Testis (tissue), 3 donors: ENCODE data around the gene ANXA6. TPM values are rescaled to one million over a fixed set of nuclear protein-coding genes. Genes with fewer than 3 reads are reported as not detected.
"Not testable (repeated sequence)": the region's sequence is repeated elsewhere in the genome, so short reads cannot be mapped to it uniquely, and the experiment has no call there.

ENCODE experiments used
- DNase-seq: peaks from one replicate; pipeline ENCODE4 v3.0.0-alpha.2; 2019
- H3K27ac ChIP-seq, 2 donors: fragments of 200-600 bp; sonication (generic); one replicate each; pipeline ENCODE4 v1.5.1; 2019
- H3K27me3 ChIP-seq: fragments of 200-600 bp; sonication (generic); one replicate; pipeline ENCODE4 v1.5.1; 2019
- H3K36me3 ChIP-seq: fragments of 200-600 bp; sonication (generic); one replicate; pipeline ENCODE4 v1.5.1; 2017; ENCODE audit warnings: low read depth; ENCODE audit errors: missing control alignments
- H3K4me1 ChIP-seq: fragments of 200-600 bp; sonication (generic); one replicate; pipeline ENCODE4 v1.5.1; 2019
- H3K4me3 ChIP-seq, 2 donors: fragments of 200-600 bp; sonication (generic); one replicate each; pipeline ENCODE4 v1.5.1; 2017 to 2019
- H3K9me3 ChIP-seq: fragments of 200-600 bp; sonication (generic); one replicate; pipeline ENCODE4 v1.5.1; 2017
- POLR2A ChIP-seq: fragments of 450-650 bp; IDR thresholded peaks from one replicate; pipeline ENCODE4 v1.6.1; 2017; ENCODE audit warnings: antibody characterized with exemption, mild to moderate bottlenecking, moderate library complexity
- WGBS, 2 donors: methylation state at CpG; one replicate each; pipeline ENCODE4 v1.1.5; 2018; 5-methylcytosine and 5-hydroxymethylcytosine counted together
- intact Hi-C: fragments of 100-400 bp; cut with DNase I; formaldehyde crosslinking; loops from one replicate; pipeline ENCODE4 v1.15.1; 2023; ENCODE audit warnings: low total_unique reads
- polyA plus RNA-seq: library from polyadenylated mRNA; stranded (reverse); fragments of 350-450 nt; fragmentation: Illumina TruSeq; extraction: RNeasy Lipid Tissue Mini Kit (QIAGEN cat#74804); gene quantifications from one replicate; pipeline ENCODE4 v1.2.3, GENCODE V29; 2014; ENCODE audit warnings: low read depth, low replicate concordance; ENCODE audit not compliant: insufficient read depth
- total RNA-seq, 2 donors: library from RNA; depleted of rRNA; stranded (reverse); fragments of >200 nt; gene quantifications; one replicate each; pipeline ENCODE4 v1.2.3, GENCODE V29; 2016
- TF ChIP-seq, protein P1 (sequence below), 3 experiments: fragments of 450-650 bp in 2 of 3; fragments of 200-600 bp in 1 of 3; sonication (generic) in 1 of 3; IDR thresholded peaks; one replicate each; pipeline ENCODE4 v1.5.1; 2016 to 2019; ENCODE audit warnings: antibody characterized with exemption in 3 of 3, mild to moderate bottlenecking in 2 of 3, moderate library complexity in 1 of 3

The ANXA6 gene
- total and polyA plus RNA-seq, 3 donors from 2014 or later: 116 to 180 (median 152) TPM

DNA sequence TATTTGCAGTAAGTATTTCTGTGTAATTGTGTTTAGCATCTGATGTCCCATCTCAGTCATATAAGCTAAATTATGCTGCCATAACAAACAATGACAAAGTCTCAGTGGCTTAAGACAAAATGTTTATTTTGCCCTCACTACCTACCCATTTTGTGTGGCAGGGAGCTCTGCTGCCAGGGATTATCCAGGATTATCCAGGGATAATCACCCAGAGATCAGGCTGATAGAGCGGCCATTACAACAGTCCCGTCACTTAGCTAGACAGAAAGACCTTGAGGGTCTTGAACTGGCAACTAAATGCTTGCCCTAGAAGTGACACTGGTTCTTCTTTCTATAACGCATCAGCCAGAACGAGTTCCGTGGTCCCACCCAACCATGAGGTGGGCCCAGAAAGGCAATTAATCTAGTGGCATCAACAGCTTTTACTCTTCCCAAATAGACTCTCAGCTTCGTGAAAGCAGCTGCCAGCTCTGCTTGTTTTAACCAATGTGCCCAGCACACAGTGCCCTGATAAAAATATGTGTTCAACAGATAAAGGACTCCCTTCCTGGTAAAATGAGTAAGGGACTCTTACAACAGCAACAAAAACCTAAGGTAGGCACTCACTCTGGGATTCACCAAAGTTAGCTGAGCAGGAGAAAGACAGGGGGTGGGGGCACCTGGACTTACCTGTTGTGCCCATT is 43.5 kb upstream of the ANXA6 start:
- WGBS, 2 donors: 82 to 90% methylated on average over 6 of the region's 6 CpGs
- no peaks in the 10 kb centered on the region for H3K36me3 ChIP-seq
- no peaks in the 10 kb centered on the region for H3K9me3 ChIP-seq
- TF ChIP-seq, protein P1, sequence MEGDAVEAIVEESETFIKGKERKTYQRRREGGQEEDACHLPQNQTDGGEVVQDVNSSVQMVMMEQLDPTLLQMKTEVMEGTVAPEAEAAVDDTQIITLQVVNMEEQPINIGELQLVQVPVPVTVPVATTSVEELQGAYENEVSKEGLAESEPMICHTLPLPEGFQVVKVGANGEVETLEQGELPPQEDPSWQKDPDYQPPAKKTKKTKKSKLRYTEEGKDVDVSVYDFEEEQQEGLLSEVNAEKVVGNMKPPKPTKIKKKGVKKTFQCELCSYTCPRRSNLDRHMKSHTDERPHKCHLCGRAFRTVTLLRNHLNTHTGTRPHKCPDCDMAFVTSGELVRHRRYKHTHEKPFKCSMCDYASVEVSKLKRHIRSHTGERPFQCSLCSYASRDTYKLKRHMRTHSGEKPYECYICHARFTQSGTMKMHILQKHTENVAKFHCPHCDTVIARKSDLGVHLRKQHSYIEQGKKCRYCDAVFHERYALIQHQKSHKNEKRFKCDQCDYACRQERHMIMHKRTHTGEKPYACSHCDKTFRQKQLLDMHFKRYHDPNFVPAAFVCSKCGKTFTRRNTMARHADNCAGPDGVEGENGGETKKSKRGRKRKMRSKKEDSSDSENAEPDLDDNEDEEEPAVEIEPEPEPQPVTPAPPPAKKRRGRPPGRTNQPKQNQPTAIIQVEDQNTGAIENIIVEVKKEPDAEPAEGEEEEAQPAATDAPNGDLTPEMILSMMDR (IDR thresholded peaks at IDR 0.05): no peak
- TF ChIP-seq POLR2A: no peak
- DNase-seq: no peak
- no peak overlapping the region for H3K27ac ChIP-seq
- peaks cover 9% of the 10 kb centered on the region for H3K4me1 ChIP-seq
- no peak overlapping the region for H3K4me3 ChIP-seq
- no peaks in the 10 kb centered on the region for H3K27me3 ChIP-seq
- intact Hi-C loops: no loop called here

DNA sequence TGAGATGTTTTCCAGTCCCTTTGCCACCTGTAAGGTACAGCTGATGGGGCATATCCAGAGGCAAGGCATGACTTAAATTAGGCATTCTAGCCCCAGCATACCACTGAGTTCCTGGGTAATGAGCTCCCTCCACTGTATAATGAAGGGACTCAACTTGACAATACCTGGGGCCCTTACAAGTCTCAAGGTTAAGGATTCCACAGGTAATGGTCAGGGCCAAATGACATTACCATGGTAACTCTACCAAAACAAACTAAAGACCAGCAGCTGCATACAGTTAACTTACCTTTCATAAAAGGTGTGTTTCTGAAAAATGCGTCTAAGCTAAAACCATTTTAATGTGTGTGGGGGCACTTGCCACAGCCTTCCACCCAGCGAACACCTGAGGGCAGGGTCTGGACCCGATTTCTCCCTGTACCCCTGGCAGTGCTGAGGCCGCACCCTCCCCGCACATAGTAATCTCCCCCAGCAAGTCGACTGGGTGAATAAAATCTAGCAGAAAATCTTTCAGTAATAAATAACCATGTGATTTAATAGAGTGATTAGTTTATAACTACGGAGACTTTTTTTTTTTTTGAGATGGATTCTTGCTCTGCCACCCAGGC is 42.1 kb upstream of the ANXA6 start:
- no peak for TF ChIP-seq POLR2A
- TF ChIP-seq, protein P1 (IDR thresholded peaks at IDR 0.05): no peak
- no peaks in the 10 kb centered on the region for H3K9me3 ChIP-seq
- no peak overlapping the region for H3K4me3 ChIP-seq
- intact Hi-C loops: no loop called here
- H3K27me3 ChIP-seq: no peaks in the 10 kb centered on the region
- DNase-seq: no peak
- WGBS, 2 donors: 71 to 84% methylated on average over 7 of the region's 7 CpGs
- no peak overlapping the region for H3K27ac ChIP-seq
- peaks cover 9% of the 10 kb centered on the region for H3K4me1 ChIP-seq
- H3K36me3 ChIP-seq: no peaks in the 10 kb centered on the region

DNA sequence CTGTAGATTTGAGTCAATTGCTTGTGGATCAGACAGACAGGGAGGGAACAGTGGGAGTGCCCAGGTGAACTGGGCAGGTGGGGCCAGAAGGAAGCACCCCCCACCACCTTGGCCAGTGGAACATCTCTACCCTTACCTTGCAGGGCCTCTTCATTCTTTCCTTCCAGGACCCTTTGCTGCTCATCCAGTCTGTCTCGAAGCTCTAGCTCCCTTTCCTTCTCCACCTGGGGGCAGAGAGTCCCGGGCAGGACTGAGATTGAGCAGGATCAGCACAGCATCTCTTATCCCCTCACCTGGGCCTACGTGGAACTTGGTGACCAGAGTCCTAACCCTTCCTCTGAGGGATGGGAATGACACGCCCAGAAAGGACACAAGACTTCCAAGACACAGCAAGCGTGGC is 41.3 kb upstream of the ANXA6 start:
- TF ChIP-seq POLR2A: no peak
- TF ChIP-seq, protein P1 (IDR thresholded peaks at IDR 0.05): no peak
- Histone ChIP-seq H3K9me3 (no peaks in the 10 kb centered on the region), H3K4me1 (peaks cover 9% of the 10 kb centered on the region), H3K27me3 (no peaks in the 10 kb centered on the region), H3K27ac (no peak overlapping the region), H3K36me3 (no peaks in the 10 kb centered on the region), H3K4me3 (no peak overlapping the region)
- 84 to 92% methylated on average over 4 to 5 of the region's 5 CpGs for WGBS, 2 donors
- no peak for DNase-seq
- intact Hi-C loops: no loop called here

DNA sequence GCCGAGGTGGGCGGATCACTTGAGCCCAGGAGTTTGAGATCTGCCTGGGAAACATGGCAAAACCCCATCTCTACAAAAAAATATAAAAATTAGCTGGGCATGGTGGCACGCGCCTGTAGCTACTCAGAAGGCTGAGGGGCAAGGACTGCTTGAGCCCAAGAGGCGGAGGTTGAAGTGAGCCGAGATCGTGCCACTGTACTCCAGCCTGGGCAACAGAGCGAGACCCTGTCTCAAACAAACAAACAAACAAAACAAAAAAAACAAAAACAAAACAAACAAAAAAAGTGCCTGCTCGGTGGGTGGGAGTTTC is 39.7 kb upstream of the ANXA6 start:
- H3K27ac ChIP-seq, DNase-seq, H3K36me3 ChIP-seq, H3K4me1 ChIP-seq, H3K4me3 ChIP-seq, intact Hi-C loops, H3K9me3 ChIP-seq, H3K27me3 ChIP-seq: not testable (repeated sequence)
- WGBS, 2 donors: 87 to 88% methylated on average over 9 of the region's 9 CpGs

DNA sequence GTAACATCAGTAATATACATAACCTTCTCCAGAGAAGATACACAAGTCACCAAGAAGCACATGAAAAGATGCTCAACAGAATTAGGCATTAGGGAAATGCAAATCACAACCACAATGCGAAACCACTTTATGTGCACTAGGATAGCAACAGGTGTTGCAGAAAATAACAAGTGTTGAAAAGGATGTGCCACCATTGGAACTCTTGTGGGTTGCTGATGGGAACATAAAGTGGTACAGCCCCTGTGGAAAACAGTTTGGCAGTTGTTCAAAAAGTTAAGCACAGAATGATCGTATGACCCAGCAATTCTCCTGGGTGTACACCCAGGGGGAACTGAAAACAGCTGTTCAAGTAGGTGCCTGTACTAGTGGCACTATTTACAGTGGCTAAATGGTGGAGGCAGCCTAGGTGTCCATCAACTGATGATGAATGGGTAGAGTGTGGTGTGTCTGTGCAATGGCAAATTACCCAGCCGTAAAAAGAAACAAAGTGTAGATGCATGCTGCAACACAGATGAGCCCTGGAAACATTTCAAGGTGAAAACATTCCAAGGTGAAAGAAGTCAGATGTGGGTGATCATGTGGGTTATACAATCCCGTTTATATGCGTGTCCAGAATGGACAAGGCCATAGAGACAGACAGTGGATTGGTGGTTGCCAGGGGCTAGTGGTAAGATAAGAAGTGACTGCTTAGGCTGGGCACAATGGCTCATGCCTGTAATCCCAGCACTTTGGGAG is 39.1 kb upstream of the ANXA6 start:
- H3K36me3 ChIP-seq: no peaks in the 10 kb centered on the region
- peak overlapping the region in 1 of 2 donors; percentile 56 for H3K27ac ChIP-seq
- peaks cover 9% of the 10 kb centered on the region for H3K4me1 ChIP-seq
- no peak for DNase-seq
- H3K27me3 ChIP-seq: no peaks in the 10 kb centered on the region
- 62 to 66% methylated on average over 5 of the region's 5 CpGs for WGBS, 2 donors
- no peaks in the 10 kb centered on the region for H3K9me3 ChIP-seq
- TF ChIP-seq POLR2A: no peak
- TF ChIP-seq, protein P1 (IDR thresholded peaks at IDR 0.05): no peak
- H3K4me3 ChIP-seq: no peak overlapping the region
- intact Hi-C loops: no loop called here
